Neural crest cell (in vitro differentiated cells): Measurements from ENCODE around the gene TXNDC11. TPM values are rescaled to one million over a fixed set of nuclear protein-coding genes. Genes with fewer than 3 reads are reported as not detected.
A peak's percentile ranks its signal among the peaks of the same experiment; 100 is the strongest.
"Not testable (repeated sequence)": the region's sequence is repeated elsewhere in the genome, so short reads cannot be mapped to it uniquely, and the experiment has no call there.

Source experiments
- DNase-seq: peaks from one replicate; pipeline ENCODE4 v3.0.0; 2021; ENCODE audit warnings: low read depth, mixed read lengths, low spot score
- H3K27ac Mint-ChIP-seq: one replicate; pipeline ENCODE4 v1.8.0; 2021; ENCODE audit warnings: mild to moderate bottlenecking, mixed read lengths; ENCODE audit not compliant: unreplicated experiment
- H3K27me3 Mint-ChIP-seq: 2 replicates; pipeline ENCODE4 v1.8.0; 2021; ENCODE audit warnings: low read depth, mild to moderate bottlenecking, mixed read lengths
- H3K36me3 Mint-ChIP-seq: 2 replicates; pipeline ENCODE4 v1.8.0; 2021; ENCODE audit warnings: low read depth, mild to moderate bottlenecking, mixed read lengths
- H3K4me1 Mint-ChIP-seq: 2 replicates; pipeline ENCODE4 v1.8.0; 2021; ENCODE audit warnings: mixed read lengths
- H3K4me3 Mint-ChIP-seq: one replicate; pipeline ENCODE4 v1.8.0; 2021; ENCODE audit warnings: mild to moderate bottlenecking, mixed read lengths
- H3K9me3 Mint-ChIP-seq: 2 replicates; pipeline ENCODE4 v1.8.0; 2021; ENCODE audit warnings: mixed read lengths
- long read RNA-seq: library from polyadenylated mRNA; unstranded; transcript quantifications from one replicate; pipeline ENCODE4 v2.0.0, GENCODE V29; 2020
- total RNA-seq: library from RNA; stranded (reverse); gene quantifications from 2 replicates; pipeline ENCODE4 v1.2.1, GENCODE V29; 2021
- TF ChIP-seq, protein P1 (sequence below): fragments of 200-600 bp; sonication (generic); conservative IDR thresholded peaks from 2 replicates; pipeline ENCODE4 v1.5.0; 2021; ENCODE audit warnings: antibody characterized with exemption, mild to moderate bottlenecking

TXNDC11 gene, protein sequence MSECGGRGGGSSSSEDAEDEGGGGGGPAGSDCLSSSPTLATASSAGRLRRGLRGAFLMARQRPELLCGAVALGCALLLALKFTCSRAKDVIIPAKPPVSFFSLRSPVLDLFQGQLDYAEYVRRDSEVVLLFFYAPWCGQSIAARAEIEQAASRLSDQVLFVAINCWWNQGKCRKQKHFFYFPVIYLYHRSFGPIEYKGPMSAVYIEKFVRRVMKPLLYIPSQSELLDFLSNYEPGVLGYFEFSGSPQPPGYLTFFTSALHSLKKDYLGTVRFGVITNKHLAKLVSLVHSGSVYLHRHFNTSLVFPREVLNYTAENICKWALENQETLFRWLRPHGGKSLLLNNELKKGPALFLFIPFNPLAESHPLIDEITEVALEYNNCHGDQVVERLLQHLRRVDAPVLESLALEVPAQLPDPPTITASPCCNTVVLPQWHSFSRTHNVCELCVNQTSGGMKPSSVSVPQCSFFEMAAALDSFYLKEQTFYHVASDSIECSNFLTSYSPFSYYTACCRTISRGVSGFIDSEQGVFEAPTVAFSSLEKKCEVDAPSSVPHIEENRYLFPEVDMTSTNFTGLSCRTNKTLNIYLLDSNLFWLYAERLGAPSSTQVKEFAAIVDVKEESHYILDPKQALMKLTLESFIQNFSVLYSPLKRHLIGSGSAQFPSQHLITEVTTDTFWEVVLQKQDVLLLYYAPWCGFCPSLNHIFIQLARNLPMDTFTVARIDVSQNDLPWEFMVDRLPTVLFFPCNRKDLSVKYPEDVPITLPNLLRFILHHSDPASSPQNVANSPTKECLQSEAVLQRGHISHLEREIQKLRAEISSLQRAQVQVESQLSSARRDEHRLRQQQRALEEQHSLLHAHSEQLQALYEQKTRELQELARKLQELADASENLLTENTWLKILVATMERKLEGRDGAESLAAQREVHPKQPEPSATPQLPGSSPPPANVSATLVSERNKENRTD
- total RNA-seq: 16.9 and 18.5 TPM in 2 replicates
- long read RNA-seq, partial matches to known transcripts: 2 of 4 reads
- long read RNA-seq, other reads (novel, unspliced or antisense): 2 of 4 reads

DNA sequence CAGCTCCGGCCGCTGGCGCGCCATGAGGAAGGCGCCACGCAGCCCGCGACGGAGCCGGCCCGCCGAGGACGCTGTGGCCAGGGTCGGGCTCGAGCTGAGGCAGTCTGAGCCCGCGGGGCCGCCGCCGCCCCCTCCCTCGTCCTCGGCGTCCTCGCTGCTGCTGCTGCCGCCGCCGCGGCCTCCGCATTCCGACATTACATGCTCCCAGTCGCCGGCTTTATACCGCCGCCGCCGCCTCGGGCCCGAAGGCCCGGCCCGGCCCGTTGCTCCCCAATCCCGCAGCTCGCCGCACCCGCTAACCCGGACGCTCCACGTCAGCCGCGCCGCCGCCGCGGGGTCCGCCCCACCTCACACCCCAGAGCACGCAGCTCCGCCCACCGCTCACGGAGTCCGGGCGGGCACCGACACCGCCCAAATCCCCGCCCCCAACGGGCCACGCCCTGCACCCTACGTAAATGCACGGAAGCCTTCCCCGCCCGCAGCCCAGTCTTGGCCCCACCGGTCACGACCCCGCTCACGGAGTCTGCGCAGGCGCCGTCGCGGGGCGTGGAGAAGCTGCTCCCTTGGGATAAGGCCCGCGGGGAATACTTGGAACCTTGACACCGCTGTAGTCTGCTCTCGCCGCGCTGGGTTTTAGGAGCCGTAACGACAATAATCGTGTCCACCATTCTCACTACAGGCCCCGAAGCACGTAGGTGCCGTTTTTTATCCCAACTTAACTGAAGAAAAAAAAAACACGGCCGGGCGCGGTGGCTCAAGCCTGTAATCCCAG lies at the start of gene TXNDC11:
Gene TXNDC11 (minus strand): TSS at position 322 of the 772 bp plus-strand sequence. CDS start 127 bp downstream, at position 195.
- Mint-ChIP-seq H3K27me3 (no peaks in the 10 kb centered on the region), H3K4me1 (peaks cover 41% of the 10 kb centered on the region), H3K36me3 (no peaks in the 10 kb centered on the region), H3K27ac (peak within 1 kb of the TSS; percentile 92), H3K4me3 (peak within 1 kb of the TSS; percentile 94), H3K9me3 (no peaks in the 10 kb centered on the region)
- TF ChIP-seq, protein P1, sequence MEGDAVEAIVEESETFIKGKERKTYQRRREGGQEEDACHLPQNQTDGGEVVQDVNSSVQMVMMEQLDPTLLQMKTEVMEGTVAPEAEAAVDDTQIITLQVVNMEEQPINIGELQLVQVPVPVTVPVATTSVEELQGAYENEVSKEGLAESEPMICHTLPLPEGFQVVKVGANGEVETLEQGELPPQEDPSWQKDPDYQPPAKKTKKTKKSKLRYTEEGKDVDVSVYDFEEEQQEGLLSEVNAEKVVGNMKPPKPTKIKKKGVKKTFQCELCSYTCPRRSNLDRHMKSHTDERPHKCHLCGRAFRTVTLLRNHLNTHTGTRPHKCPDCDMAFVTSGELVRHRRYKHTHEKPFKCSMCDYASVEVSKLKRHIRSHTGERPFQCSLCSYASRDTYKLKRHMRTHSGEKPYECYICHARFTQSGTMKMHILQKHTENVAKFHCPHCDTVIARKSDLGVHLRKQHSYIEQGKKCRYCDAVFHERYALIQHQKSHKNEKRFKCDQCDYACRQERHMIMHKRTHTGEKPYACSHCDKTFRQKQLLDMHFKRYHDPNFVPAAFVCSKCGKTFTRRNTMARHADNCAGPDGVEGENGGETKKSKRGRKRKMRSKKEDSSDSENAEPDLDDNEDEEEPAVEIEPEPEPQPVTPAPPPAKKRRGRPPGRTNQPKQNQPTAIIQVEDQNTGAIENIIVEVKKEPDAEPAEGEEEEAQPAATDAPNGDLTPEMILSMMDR: peak; percentile 7
- DNase-seq: peak; percentile 99

DNA sequence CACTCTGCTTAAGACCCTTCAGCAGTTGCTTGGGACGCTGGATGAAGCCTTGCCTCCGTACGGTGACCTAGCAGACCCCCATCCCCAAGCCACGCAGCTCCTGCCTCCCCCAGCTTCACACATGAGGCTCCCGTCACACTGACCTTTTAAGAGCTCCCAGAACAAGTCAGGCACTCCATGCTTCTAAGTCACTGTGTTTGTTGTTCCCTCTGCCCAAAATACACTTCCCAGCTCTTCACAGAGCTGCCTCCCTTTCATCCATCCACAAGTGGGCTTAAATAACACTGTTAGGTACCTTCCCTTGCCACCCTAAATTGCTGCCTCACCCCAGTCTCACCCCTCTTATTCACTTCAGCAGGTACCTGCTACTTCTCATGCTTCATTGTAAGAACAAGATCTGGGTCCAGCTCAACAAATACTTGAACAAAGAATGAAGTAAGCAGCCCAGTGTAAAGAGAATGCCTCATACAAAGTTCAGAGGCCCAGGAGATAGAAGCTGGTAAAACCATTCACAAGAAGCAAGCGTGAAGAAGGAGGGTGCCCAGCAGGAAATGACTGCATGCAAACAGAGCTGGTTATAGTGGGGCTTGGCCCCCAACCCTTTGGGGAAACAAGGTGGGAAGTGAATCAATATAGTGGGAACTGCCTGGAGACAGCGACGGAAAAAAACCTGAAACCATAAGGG lies 48.6 kb upstream of the TXNDC11 start:
- peak overlapping the region; percentile 76 for H3K27ac Mint-ChIP-seq
- TF ChIP-seq, protein P1: no peak
- no peaks in the 10 kb centered on the region for H3K9me3 Mint-ChIP-seq
- H3K27me3 Mint-ChIP-seq: no peaks in the 10 kb centered on the region
- DNase-seq: no peak
- peaks cover 58% of the 10 kb centered on the region for H3K4me1 Mint-ChIP-seq
- peak overlapping the region; percentile 59 for H3K4me3 Mint-ChIP-seq
- peaks cover 6% of the 10 kb centered on the region for H3K36me3 Mint-ChIP-seq

DNA sequence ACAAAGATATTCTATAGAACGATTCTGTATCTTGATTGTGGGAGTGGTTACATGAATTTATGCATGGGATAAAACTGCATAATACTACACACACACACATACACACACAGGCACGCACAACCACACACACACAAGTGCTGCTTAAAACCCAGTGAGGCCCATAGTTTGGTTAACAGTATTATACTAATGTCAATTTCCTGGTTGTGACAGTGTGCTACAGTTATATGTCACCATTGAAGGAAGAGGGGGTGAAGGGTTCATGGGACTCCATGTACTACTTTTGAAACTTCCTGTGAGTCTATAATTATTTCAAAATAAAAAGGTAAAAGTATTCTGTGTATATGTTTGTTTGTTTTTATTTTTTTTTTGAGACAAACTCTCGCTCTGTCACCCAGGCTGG lies 46.3 kb upstream of the TXNDC11 start:
- TF ChIP-seq, protein P1: no peak
- DNase-seq: no peak
- H3K9me3 Mint-ChIP-seq: no peaks in the 10 kb centered on the region
- H3K4me1 Mint-ChIP-seq: peaks cover 41% of the 10 kb centered on the region
- no peaks in the 10 kb centered on the region for H3K27me3 Mint-ChIP-seq
- peaks cover 2% of the 10 kb centered on the region for H3K36me3 Mint-ChIP-seq
- no peak overlapping the region for H3K4me3 Mint-ChIP-seq
- no peak overlapping the region for H3K27ac Mint-ChIP-seq

DNA sequence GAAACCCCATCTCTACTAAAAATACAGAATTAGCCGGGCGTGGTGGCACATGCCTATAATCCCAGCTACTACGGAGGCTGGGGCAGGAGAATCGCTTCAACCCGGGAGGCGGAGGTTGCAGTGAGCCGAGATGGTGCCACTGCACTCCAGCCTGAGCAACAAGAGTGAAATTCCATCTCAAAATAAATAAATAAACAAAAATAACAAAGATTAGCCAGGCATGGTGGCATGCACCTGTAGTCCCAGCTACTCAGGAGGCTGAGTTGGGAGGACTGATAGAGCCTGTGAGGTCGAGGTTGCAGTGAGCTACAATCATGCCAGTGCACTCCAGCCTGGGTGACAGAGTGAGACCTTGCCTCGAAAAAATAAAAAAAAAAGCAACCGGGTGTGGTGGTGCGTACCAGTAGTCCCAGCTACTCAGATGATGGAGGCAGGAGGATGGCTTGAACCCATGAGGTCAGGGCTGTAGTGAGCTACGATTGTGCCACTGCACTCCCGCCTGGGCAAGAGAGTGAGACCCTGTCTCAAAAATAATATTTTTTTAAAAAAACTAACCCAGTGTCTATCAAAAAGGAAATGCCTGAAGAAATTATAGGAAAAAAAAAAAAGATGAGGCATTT lies 42.4 kb upstream of the TXNDC11 start:
- not testable (repeated sequence) for H3K36me3 Mint-ChIP-seq, H3K27me3 Mint-ChIP-seq, H3K4me3 Mint-ChIP-seq, H3K27ac Mint-ChIP-seq, DNase-seq, H3K9me3 Mint-ChIP-seq
- peaks cover 50% of the 10 kb centered on the region for H3K4me1 Mint-ChIP-seq

DNA sequence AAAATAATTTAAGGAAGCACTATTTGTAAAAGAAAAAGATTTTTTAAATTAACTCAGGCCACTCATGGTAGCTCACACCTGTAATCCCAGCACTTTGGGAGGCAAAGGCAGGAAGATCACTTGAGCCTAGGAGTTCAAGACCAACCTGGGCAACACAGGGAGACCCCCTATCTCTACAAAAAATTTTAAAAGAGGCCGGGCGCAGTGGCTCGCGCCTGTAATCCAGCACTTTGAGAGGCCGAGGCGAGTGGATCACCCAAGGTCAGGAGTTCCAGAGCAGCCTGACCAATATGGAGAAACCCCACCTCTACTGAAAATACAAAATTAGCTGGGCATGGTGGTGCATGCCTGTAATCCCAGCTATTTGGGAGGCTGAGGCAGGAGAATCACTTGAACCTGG lies 41.7 kb upstream of the TXNDC11 start:
- H3K36me3 Mint-ChIP-seq, H3K27me3 Mint-ChIP-seq, DNase-seq: not testable (repeated sequence)

More for the DNA sequence above, 41.7 kb upstream of the TXNDC11 start:
- H3K27ac Mint-ChIP-seq, H3K9me3 Mint-ChIP-seq, H3K4me3 Mint-ChIP-seq: not testable (repeated sequence)
- peaks cover 50% of the 10 kb centered on the region for H3K4me1 Mint-ChIP-seq
